Fibroblast of pulmonary artery (primary cell): ENCODE results near the gene CDCA7.

Source experiments
- DNase-seq: peaks from one replicate; pipeline ENCODE4 v3.0.0-alpha.2; 2010; ENCODE audit warnings: low read depth
- H3K4me3 ChIP-seq: replicated peaks from 2 replicates; pipeline ENCODE4 v1.5.1; 2011; ENCODE audit warnings: low read depth, mild to moderate bottlenecking, control low read depth, low read length, moderate library complexity
- TF ChIP-seq, protein P1 (sequence below): IDR thresholded peaks from 2 replicates; pipeline ENCODE4 v1.5.1; 2011; ENCODE audit warnings: mild to moderate bottlenecking, control low read depth, low read length, inconsistent platforms; ENCODE audit errors: missing control alignments

The CDCA7 gene

DNA sequence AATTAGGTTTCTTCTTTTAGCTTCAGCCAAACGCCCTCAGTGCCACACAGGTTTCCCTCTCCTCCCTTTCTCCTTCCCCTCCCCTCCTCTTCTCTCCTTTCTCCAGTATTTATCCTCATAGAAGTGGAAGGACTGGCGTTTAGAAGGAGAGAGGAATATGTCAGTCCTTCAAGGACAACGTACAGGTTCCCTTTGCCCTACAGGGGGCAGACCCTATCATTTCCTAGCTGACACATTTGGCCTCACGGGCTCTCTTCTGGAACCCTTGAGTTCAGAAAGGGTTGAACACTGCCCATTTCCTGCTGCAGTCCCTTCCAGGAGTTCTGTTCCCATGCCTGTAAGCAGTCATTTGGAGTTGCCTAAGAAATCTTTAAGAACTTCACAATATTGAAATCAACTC, 46.1 kb downstream of the CDCA7 start:
- TF ChIP-seq, protein P1, sequence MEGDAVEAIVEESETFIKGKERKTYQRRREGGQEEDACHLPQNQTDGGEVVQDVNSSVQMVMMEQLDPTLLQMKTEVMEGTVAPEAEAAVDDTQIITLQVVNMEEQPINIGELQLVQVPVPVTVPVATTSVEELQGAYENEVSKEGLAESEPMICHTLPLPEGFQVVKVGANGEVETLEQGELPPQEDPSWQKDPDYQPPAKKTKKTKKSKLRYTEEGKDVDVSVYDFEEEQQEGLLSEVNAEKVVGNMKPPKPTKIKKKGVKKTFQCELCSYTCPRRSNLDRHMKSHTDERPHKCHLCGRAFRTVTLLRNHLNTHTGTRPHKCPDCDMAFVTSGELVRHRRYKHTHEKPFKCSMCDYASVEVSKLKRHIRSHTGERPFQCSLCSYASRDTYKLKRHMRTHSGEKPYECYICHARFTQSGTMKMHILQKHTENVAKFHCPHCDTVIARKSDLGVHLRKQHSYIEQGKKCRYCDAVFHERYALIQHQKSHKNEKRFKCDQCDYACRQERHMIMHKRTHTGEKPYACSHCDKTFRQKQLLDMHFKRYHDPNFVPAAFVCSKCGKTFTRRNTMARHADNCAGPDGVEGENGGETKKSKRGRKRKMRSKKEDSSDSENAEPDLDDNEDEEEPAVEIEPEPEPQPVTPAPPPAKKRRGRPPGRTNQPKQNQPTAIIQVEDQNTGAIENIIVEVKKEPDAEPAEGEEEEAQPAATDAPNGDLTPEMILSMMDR, result peak; percentile 32
- DNase-seq, result peak; percentile 11
- H3K4me3 ChIP-seq, result no peak overlapping the region

DNA sequence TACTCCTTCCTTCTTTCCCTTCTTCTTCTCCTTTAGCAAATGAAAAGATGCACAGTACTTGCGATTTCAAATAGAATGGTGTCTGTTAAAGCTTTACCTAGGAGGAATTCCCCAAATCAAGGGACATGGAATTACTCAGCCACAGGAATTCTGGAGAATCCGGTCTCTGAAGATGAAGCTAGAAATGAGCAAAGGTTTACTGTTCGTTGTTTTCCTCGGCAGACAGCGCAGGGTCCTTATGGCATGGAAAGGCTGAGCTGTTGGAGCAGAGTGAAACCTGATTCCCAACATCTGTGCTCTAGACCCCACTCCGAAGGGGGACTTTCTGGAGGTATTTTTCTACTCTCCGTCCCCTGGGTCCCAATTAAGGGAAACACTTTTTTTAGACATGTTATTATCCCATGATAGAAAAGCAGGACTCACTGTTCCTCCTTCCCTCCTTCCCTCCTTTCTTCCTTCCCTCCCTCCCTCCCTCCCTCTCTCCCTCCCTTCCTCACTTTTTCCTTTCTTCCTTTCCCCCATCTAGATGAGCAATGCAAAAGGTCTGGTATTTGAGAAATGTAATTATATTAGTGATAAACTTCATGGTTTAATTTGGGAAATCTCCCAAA, 47.1 kb downstream of the CDCA7 start:
- peak overlapping the region; percentile 4 for H3K4me3 ChIP-seq
- TF ChIP-seq, protein P1, result no peak
- DNase-seq, result no peak

DNA sequence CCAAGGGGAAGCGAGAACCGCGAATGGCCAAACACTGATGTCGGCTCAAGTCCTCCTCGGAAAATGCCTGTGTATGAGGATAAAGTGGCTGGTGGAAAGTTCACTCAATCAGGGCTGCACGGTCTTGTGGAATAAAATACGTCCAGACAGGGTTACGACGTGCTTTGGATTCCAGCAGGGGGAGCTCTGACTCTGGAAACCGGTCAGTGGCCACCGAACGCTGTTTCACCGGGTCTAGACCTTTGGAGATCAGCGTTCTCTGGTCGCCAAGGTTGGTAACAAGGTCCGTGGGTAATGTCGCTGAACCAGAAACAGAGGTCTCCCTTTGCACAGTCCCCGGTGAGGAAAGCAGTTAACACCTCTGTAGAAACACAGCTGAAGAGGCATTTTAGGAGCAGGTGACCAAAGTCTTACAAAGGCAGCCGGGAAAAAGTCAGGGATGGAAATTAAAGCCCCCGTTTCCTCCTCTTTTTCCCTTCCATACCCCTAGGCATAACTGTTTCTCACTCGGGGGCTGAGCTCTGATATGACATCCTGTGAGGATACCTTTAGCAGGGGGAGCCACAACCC, 47.8 kb downstream of the CDCA7 start:
- H3K4me3 ChIP-seq, result no peak overlapping the region
- TF ChIP-seq, protein P1, result peak; percentile 94
- DNase-seq, result peak; percentile 87

DNA sequence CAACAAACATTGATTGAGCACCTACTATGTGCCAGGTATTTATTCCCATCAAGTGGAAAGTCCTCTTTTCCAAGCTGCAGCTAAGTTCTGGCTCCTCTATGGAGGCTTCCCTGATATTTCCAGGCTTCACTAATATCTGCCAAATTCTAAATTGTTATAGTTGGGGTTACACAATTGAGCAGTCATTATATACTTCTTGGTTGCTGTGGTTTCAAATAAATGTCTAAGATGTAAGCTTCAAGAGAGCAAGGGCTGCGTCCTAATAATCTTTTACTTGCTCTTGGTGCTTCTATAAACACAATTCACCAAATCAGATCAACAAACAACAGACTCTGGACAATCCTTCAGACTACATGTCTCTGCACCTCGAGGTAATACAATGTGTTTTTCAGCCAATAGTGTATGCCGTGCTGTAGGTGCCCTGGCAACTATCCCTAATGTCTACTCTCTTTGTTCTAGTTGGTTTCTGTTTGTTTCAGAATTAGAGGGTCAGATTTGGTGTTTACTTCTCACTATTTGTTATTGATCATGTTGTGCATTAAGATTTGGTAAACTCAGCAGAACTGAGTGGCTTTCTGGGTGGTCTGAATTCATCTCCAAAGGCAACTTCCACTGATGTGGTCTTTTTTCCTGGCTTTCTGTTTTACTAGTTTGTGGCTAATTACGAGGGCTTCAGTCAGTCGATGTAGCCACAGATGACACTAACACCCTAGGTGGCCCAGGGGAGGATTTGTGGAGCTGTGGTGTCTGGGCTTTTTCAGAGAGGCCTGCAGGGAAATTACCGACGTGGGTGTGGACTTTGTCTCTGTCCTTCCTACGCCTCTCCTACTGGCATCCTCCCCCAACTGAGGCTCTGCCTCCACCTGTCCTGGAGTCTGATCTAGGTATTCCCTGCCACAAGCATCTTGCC, 50.4 kb downstream of the CDCA7 start:
- no peak for DNase-seq
- H3K4me3 ChIP-seq, result no peak overlapping the region
- TF ChIP-seq, protein P1, result no peak

DNA sequence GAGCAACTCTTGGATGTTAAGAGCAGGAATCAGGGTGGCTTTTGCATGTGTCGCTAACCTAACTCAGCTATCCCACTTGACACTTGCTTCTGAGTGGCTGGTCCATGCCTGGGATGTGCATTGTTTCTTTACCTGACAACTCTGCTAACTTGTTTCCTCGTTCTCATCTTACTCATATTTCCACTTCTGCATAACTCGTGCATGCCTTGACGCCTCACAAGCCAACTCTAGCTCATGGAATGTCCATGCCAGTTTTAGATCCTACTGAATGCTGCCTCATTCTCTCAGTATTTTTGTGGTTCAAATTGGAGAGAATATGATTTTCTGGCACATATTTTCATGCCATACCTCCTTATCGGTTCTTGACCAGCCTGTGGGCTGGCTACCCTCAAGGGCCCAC, 52.5 kb downstream of the CDCA7 start:
- no peak for DNase-seq
- no peak overlapping the region for H3K4me3 ChIP-seq
- TF ChIP-seq, protein P1, result no peak

DNA sequence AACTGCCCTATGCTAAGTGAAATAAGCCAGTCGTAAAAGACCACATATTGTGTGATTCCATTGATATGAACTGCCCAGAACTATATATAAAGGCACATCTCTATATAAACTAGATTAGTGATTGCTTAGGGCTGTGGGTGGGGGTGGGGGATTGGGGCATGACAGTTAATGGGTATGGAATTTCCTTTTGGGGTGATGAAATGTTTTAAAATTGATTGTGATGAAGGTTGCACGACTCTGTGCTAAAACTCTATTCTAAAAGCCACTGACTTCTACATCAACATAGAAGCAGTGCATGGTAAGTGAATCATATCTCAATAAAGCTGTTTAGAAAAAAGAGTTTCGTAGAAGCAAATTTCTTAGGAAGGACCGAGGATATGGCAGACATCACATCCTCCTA, 53.0 kb downstream of the CDCA7 start:
- TF ChIP-seq, protein P1, result no peak
- H3K4me3 ChIP-seq, result no peak overlapping the region
- DNase-seq, result no peak
